GM12874 (cell line): ENCODE results near the gene FCAMR.

Experiments used
- TF ChIP-seq, protein P1 (sequence below): IDR thresholded peaks from 2 replicates; pipeline ENCODE4 v1.5.1; 2011; ENCODE audit warnings: low read depth, mild to moderate bottlenecking, control low read depth, low read length, moderate library complexity; ENCODE audit not compliant: insufficient read depth

FCAMR gene

DNA sequence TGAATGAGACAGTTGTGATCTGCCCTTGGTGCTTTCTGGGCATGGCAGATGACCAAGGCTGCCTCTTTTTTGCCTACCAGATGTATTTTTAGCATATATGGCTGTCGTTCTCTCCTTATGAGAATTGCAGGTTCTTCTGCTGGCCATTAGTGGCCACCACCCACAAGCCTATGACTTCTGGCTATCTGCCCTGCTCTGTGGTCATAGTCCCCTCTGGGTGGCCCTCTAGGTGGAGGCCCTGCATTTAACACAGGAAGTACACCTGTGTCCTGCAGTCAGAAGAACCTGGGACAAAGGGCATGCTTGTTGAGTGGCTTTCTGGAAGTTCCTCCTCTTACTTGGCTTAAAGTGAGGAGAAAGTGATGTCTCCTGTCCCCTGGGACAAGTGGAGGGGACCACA is 6.5 kb downstream of the FCAMR start:
- TF ChIP-seq, protein P1, sequence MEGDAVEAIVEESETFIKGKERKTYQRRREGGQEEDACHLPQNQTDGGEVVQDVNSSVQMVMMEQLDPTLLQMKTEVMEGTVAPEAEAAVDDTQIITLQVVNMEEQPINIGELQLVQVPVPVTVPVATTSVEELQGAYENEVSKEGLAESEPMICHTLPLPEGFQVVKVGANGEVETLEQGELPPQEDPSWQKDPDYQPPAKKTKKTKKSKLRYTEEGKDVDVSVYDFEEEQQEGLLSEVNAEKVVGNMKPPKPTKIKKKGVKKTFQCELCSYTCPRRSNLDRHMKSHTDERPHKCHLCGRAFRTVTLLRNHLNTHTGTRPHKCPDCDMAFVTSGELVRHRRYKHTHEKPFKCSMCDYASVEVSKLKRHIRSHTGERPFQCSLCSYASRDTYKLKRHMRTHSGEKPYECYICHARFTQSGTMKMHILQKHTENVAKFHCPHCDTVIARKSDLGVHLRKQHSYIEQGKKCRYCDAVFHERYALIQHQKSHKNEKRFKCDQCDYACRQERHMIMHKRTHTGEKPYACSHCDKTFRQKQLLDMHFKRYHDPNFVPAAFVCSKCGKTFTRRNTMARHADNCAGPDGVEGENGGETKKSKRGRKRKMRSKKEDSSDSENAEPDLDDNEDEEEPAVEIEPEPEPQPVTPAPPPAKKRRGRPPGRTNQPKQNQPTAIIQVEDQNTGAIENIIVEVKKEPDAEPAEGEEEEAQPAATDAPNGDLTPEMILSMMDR: no peak

DNA sequence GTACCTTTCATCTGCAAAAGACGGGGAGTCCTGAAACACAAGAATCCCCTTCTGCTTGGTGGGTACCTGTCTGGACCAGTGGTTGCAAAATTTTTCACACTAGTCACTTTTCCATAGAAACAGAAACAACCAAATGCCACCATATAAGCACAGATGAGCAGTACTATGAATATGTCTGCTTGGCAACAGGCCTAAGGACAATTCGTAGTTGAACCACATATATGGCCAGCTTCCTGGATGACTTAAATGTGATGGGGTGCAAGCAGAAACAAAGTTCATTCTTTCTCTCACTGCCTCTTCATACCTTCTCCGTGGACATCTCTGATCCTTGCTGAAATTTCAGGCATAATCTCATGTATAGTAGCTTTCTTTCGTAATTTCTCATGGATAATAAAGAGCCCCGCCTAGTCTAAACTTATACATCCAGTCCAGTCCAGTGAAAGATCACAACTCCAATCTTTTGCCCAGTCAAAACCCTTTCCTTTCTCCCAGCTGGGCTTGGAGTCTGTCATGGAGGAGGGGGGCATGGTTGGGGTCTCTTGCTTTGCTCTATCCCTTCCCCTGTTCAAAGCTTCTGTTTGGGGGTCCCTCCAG is 7.0 kb downstream of the FCAMR start:
- TF ChIP-seq, protein P1: no peak

DNA sequence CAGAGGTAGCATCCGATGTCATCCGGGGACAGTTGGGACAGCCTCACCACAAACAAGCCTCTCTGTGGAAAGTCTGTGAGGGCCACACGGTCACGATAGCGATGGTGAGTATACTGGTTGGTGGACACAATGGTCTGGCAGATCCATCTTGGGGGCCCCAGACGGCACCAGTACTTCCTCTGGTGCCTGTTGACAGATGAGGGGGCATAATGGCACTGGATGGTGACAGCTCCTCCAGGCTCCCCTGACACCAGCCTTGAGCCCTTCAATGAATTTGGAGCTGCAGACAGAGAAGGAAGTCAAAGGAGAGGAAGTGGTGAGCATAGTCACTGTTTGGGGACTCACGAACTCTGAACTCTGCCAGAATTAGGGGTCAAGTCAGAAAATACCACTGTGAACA is 8.0 kb downstream of the FCAMR start:
- TF ChIP-seq, protein P1: no peak

DNA sequence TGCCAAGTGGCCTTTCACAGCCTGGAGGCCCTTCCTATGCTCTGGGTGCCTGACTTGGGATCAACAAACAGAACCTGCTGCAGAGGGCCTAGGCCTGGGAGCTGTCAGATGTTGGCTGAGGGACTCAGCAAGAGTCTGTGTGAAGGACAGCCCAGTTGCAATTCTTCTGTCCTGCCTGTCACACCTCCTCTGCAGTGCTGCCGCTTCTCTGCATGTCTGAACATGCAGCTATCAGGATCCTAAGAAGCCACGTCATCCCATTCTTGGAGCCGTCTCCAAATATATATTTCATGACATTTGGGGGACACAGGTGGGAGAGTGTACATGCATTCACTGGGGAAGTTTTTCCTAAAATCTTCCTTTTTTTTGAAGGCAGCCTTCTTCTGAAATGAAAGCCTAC is 8.6 kb downstream of the FCAMR start:
- TF ChIP-seq, protein P1: no peak

DNA sequence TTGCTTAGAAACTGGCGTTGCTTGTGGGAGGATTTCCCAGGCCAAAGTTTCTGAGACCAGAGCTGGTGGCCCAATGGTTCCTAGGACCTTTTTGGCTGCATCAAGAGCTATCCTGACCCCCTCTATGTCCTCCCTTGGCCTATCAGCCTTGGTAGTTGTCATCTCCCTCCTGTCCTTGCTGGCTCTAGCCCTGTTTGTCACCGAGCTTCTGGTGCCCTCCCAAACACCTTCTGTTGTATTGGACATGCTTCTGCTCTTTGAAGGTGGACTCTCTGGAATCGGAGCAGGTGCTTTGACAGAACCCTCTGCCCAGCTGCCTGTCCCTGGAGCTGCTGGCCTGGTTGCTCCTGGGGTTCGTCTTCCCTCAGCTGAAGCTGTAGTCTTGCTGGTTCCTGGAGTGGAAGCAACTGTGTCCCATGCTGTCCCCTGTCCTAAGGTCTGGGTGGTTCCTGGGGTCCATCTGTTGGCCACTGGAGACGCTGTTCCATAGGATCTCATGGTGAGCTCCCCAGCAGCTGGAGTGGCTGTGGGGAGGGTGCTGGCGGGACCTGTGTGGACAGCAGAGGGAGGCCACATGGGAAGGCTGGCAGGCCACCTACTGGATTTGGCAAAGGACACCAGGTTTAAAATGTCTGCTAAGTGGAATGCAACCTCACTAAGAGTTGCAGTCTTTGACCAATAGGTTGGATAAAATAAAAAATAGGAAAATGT is 9.4 kb downstream of the FCAMR start:
- TF ChIP-seq, protein P1: no peak

DNA sequence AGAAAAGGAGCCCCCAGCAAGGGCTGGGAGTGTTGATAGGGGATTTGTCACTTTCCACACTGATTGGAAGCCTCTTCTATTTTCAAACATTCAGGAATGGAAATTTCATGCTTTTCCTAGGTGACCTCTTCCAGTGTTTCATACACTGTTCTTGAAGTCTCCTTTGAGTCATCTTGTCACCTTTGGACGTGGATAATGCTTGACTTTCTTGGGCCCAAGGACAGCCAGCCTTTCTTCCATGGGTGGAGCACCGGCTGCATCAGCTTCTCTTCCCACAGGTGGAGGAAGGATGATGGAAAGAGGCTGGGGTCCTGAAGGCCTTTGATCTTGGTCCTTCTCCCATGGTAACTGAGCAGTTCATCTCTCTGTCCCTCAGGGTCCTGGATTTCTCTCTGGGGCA is 12.1 kb downstream of the FCAMR start:
- TF ChIP-seq, protein P1: no peak

DNA sequence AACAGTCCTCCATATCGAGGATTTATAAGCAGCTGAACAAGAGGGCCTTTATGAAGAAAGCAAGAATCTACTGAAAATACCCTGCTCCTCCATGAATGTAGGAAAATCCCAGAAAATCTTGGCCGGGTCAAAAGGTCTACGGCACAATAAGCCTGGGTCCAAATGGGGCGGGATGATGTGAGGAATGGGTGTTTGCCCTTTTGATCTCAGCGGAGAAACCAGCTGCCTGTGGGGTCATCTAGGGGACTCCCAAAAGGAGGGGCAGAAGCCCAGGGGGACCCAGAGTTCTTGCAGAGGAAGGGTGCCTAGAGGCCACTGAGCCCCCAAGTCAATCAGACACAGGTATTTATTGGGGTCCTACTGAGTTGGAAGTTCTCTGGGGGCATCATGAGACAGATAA is 12.6 kb downstream of the FCAMR start:
- TF ChIP-seq, protein P1: no peak
